GM23338 (cell line): ENCODE measurements around the gene ADGRD1.

ENCODE experiments used
- CTCF ChIP-seq, 2 experiments: fragments of 200-600 bp in 1 of 2; sonication (generic) in 1 of 2; conservative IDR thresholded peaks; 2 replicates each; pipeline versions ENCODE4 v1.5.1 to v1.6.1; 2016 to 2017; ENCODE audit warnings: antibody characterized with exemption in 2 of 2, low read depth in 2 of 2, mild to moderate bottlenecking in 2 of 2, moderate library complexity in 1 of 2
- ETS1 ChIP-seq: IDR thresholded peaks from 2 replicates; pipeline ENCODE4 v1.6.1; 2016; ENCODE audit warnings: antibody characterized with exemption
- EZH2 ChIP-seq: fragments of 200-600 bp; sonication (generic); IDR thresholded peaks from one replicate; pipeline ENCODE4 v1.8.0; 2017; ENCODE audit warnings: antibody characterized with exemption, mild to moderate bottlenecking, low read depth; ENCODE audit not compliant: unreplicated experiment
- EZH2phosphoT487 ChIP-seq: fragments of 200-600 bp; sonication (generic); IDR thresholded peaks from one replicate; pipeline ENCODE4 v1.8.1; 2018; ENCODE audit warnings: antibody characterized with exemption; ENCODE audit not compliant: unreplicated experiment
- POLR2AphosphoS5 ChIP-seq: IDR thresholded peaks from 2 replicates; pipeline ENCODE4 v1.6.1; 2016; ENCODE audit warnings: antibody characterized with exemption, low read depth
- REST ChIP-seq: IDR thresholded peaks from one replicate; pipeline ENCODE4 v1.6.1; 2018; ENCODE audit warnings: antibody characterized with exemption; ENCODE audit not compliant: unreplicated experiment
- ZNF462 ChIP-seq: fragments of 250-450 bp; sonication (Bioruptor Pico); IDR thresholded peaks from 2 replicates; pipeline ENCODE4 v1.5.0; 2020; ENCODE audit warnings: mild to moderate bottlenecking, moderate library complexity

- TF ChIP-seq POLR2AphosphoS5 (no peak), EZH2 (no peak), CTCF (conservative IDR thresholded peaks at IDR 0.05; ENCODE audit: low read depth in 2 of 2) (no peak), REST (no peak), EZH2phosphoT487 (no peak), ZNF462 (no peak), ETS1 (no peak)
Observed at GRCh38 chr12:131097202-131098177, 143.8 kb downstream of the ADGRD1 start.
